Astrocyte of the cerebellum (primary cell): ENCODE measurements around the gene PHKB.
"Not testable (repeated sequence)": the region's sequence is repeated elsewhere in the genome, so short reads cannot be mapped to it uniquely, and the experiment has no call there.

Experiments used
- DNase-seq: peaks from one replicate; pipeline ENCODE4 v3.0.0-alpha.2; 2011; ENCODE audit warnings: low read depth
- H3K4me3 ChIP-seq: 2 replicates; pipeline ENCODE4 v1.5.1; 2011; ENCODE audit warnings: mild to moderate bottlenecking, low read depth, low read length, moderate library complexity
- CTCF ChIP-seq: IDR thresholded peaks from 2 replicates; pipeline ENCODE4 v1.5.1; 2012; ENCODE audit warnings: low read length, low read depth, moderate library complexity, mild to moderate bottlenecking; ENCODE audit errors: missing control alignments
- in situ Hi-C: cut with HindIII; loops from 2 replicates; pipeline ENCODE4 v1.10.0; 2017; ENCODE audit warnings: low sequenced_read_pairs

Gene PHKB

DNA sequence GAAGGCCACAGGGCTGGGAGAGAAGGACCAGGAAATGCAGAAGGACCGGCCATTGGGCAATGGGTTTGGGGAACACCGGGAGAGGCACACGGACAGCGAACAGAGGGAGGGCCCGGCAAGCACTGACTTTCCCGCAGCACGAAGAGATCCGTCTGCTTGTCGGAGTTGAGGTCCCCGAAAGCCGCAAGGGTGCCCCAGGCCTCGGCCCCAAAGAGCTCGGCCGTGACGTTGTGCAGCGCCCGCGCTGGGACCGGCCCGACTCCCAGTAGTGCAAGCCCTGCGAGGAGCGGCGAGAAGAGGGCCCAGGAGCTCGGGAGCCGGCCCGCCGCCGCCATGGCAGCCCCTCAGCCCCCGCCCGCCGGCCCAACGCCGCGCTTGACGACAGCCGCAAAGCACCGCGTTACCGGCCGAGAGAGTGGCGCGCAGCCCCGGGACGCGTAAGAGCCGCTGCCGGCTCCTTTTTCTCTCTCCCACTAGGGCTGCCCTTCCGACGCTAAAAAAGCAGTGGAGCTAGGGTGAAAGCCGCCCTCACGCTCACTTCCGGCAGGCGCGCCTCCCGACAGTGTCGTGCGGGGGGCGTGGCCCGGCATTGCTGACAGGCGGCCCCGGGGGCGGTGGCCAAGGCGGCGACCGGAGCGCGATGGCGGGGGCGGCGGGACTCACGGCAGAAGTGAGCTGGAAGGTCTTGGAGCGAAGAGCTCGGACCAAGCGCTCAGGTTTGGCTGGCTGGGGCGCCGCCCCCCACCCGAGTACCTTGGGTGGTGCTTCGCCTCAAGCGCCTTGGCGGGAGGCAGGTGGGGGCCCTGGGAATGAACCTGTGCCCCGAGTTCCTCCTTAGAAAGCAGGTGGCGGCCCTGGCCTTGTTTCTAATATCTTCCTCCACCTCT, at the start of gene PHKB, which contains the start of gene ITFG1:
PHKB (plus strand) TSS at position 621 of the 887 bp plus-strand sequence; CDS start at position 641, 20 bp downstream.
ITFG1 (minus strand) TSS at position 353 of the 887 bp plus-strand sequence; CDS start at position 335, 18 bp downstream.
- peak; percentile 6 for TF ChIP-seq CTCF
- peak within 1 kb of the TSS; percentile 92 for H3K4me3 ChIP-seq
- in situ Hi-C loops = no loop called here
- peak; percentile 80 for DNase-seq

DNA sequence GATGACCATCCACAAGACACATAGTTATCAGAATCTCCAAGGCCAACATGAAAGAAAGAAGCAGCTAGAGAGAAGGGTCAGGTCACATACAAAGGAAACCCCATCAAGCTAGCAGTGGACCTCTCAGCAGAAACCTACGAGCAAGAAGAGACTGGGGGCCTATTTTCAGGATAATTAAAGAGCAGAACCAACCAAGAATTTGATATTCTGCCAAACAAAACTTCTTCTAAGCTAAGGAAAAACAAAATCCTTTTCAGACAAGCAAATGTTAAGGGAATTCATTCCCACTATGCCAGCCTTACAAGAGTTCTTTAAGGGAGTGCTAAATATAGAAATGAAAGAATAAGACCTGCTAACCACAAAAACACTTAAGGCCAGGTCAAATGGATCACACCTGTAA, 48.1 kb upstream of the PHKB start:
- no peak for TF ChIP-seq CTCF
- in situ Hi-C loops = no loop called here

GRCh38 chr16:47416869-47417268, 44.3 kb upstream of the PHKB start:
- no peak overlapping the region for H3K4me3 ChIP-seq
- DNase-seq = no peak
- in situ Hi-C loops = no loop called here
- no peak for TF ChIP-seq CTCF

More for the DNA sequence above, 48.1 kb upstream of the PHKB start:
- DNase-seq = peak; percentile 36
- no peak overlapping the region for H3K4me3 ChIP-seq

DNA sequence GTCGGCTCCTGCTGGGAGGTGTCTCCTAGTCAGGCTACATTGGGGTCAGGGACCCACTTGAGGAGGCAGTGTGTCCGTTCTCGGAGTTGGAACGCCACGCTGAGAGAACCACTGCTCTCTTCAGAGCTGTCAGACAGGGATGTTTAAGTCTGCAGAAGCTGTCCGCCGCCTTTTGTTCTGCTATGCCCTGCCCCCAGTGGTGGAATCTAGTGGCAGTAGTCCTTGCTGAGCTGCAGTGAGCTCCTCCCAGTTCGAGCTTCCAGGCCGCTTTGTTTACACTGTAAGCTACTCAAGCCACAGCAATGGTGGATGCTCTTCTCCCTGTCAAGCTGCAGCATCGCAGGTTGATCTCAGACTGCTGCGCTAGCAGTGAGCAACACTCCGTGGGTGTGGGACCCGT, 36.3 kb upstream of the PHKB start:
- H3K4me3 ChIP-seq = no peak overlapping the region
- DNase-seq = no peak
- TF ChIP-seq CTCF = no peak
- in situ Hi-C loops = no loop called here

DNA sequence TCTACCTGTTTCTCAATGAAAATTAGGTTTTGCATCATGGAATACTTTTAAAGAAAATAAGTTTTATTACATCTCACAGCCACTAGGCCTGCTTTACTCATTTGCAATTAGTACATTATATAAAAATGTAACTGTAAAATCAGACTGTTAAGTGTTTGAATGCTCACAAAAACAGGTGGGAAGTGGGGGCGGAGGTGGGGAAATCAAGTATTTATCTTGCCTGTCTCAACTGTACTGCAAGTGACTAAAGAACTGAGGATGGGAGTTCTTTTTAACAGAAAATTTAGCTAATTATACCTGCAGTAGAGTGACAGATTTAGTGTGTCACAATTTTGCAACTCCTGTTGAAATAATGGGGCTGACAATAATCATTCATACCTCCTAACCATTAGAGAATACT, 34.3 kb upstream of the PHKB start:
- in situ Hi-C loops = no loop called here
- H3K4me3 ChIP-seq = no peak overlapping the region
- DNase-seq = no peak
- no peak for TF ChIP-seq CTCF

GRCh38 chr16:47431960-47432359, 29.2 kb upstream of the PHKB start:
- no peak for DNase-seq
- no peak for TF ChIP-seq CTCF
- no peak overlapping the region for H3K4me3 ChIP-seq
- in situ Hi-C loops = no loop called here

DNA sequence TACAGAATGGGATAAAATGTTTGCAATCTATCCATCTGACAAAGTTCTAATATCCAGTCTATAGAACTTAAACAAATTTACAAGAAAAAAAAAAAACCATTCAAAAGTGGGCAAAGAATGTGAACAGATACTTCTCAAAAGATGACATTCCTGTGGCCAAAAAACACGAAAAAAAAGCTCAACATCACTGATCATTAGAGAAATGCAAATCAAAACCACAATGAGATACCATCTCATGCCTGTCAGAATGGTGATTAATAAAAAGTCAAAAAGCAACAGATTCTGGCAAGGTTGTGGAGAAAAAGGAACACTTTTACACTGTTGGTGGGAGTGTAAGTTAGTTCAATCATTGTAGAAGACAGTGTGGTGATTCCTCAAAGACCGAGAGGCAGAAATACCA, 26.9 kb upstream of the PHKB start:
- DNase-seq, in situ Hi-C loops, H3K4me3 ChIP-seq: not testable (repeated sequence)

DNA sequence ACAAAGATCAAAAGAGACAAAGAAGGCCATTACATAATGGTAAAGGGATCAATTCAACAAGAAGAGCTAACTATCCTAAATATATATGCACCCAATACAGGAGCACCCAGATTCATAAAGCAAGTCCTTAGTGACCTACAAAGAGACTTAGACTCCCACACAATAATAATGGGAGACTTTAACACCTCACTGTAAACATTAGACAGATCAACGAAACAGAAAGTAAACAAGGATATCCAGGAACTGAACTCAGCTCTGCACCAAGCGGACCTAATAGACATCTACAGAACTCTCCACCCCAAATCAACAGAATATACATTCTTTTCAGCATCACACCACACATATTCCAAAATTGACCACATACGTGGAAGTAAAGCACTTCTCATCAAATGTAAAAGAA, 21.1 kb upstream of the PHKB start:
- H3K4me3 ChIP-seq, DNase-seq, in situ Hi-C loops: not testable (repeated sequence)

- DNase-seq, in situ Hi-C loops, H3K4me3 ChIP-seq: not testable (repeated sequence)
Observed at GRCh38 chr16:47442884-47443283, 18.2 kb upstream of the PHKB start.
